Measurements from ENCODE around the gene UBE2O.
"Not testable (repeated sequence)": the region's sequence is repeated elsewhere in the genome, so short reads cannot be mapped to it uniquely, and the experiment has no call there.

The UBE2O gene

DNA sequence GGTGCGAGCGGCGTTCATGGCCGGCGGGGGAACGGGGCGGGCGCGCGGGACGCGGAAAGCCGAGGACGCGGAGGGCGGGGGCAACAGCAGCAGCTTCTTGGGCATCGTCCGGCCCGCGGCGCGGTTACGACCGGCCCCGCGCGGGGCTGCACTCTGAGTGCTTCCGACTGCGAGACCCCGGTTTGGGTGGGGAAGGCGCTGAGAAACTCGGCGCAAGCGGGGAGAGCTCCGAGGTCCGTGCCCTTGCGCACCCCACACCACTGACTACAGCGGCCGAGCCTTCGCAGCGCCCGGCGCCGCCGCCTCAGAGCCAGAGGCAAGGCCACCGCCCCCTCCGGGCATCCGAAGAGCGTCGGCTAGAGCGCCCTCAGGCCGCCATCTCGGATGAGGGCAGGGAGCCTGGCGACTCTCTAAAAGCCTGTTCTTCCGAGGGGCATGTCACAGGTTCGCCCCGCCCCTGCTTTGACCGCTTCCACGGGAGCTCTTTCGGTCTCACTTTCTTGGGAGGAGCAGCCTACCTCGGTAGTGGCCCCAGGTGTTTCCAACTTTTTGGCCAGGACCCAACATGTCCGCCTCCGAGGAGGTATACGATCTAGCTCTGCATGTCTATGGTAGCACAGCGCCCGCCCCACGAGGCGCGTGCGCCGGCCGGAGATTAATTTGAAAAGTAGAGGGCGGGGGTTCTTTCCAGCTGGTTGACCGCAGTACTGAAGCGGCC lies 99.2 kb downstream of the UBE2O start, which contains the start of gene PRPSAP1:
TSS of gene PRPSAP1 (minus strand) at position 318 of the 718 bp plus-strand sequence. CDS start at position 105, 213 bp downstream.
- peak within 1 kb of the TSS; percentile 85 for H3K27ac ChIP-seq
- TF ChIP-seq ZFX (IDR thresholded peaks at IDR 0.05) = peak; percentile 74
- TF ChIP-seq, protein P1, sequence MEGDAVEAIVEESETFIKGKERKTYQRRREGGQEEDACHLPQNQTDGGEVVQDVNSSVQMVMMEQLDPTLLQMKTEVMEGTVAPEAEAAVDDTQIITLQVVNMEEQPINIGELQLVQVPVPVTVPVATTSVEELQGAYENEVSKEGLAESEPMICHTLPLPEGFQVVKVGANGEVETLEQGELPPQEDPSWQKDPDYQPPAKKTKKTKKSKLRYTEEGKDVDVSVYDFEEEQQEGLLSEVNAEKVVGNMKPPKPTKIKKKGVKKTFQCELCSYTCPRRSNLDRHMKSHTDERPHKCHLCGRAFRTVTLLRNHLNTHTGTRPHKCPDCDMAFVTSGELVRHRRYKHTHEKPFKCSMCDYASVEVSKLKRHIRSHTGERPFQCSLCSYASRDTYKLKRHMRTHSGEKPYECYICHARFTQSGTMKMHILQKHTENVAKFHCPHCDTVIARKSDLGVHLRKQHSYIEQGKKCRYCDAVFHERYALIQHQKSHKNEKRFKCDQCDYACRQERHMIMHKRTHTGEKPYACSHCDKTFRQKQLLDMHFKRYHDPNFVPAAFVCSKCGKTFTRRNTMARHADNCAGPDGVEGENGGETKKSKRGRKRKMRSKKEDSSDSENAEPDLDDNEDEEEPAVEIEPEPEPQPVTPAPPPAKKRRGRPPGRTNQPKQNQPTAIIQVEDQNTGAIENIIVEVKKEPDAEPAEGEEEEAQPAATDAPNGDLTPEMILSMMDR (conservative IDR thresholded peaks at IDR 0.05) = no peak

DNA sequence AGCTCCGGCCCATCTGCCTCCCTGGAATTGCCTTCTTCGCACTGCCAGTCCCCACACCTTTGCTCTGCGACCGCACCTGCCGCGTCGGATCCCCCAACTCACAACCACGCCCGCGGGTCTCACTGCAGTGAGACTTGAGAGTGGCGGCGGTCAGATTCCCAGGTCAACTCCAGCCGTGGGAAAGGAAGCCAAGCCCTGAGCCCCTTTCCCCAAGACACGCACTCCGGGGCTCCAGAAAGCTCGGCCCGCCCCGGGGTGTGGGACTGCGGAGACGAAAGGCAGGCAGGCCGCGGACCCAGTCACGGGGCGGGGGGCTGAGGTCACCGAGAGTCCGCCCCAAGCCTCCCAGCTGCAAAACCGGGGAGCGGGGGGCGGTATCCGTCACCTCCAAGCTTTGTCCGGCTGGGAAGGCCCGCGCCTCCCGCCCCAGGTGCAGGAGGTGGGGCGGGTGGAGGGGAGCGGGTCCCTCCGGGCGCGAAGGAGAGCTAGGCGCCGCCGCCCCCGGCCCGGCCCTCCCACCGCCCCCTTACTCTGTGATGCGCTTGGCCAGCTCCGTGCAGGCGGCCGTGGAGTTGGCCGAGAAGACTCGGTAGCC lies 99.9 kb downstream of the UBE2O start:
- peak; percentile 75; the same call in 1 of the 2 replicates for TF ChIP-seq ZFX (IDR thresholded peaks at IDR 0.05)
- TF ChIP-seq, protein P1 (conservative IDR thresholded peaks at IDR 0.05) = no peak

DNA sequence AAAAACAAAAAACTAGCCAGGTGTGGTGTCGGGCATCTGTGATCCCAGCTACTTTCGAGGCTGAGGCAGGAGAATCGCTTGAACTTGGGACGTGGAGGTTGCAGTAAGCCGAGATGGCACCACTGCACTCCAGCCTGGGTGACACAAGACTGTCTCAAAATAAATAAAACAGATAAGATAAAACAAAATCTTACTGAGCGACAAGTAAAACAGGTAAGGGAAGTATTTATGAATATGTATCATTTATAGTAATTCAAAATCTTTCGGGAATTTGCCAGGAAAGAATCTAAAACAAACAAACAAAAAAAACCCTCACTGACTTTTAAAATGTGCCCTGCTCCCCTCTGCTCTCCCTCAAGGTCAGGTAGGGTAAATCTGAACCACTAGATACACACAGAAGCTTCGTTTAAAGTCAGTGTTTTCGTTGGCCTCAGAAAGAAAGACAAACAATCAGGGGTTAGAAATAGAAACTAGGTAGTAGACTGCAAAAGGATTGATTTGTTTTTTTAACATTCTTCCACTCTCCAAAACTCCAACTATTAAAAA lies 101.4 kb downstream of the UBE2O start:
- no peak for TF ChIP-seq ZFX (IDR thresholded peaks at IDR 0.05)
- TF ChIP-seq, protein P1 (conservative IDR thresholded peaks at IDR 0.05) = no peak
- H3K27ac ChIP-seq = no peak overlapping the region; the same call in 1 of the 2 replicates

More for the DNA sequence above, 99.9 kb downstream of the UBE2O start:
- H3K27ac ChIP-seq = peak overlapping the region; percentile 85

DNA sequence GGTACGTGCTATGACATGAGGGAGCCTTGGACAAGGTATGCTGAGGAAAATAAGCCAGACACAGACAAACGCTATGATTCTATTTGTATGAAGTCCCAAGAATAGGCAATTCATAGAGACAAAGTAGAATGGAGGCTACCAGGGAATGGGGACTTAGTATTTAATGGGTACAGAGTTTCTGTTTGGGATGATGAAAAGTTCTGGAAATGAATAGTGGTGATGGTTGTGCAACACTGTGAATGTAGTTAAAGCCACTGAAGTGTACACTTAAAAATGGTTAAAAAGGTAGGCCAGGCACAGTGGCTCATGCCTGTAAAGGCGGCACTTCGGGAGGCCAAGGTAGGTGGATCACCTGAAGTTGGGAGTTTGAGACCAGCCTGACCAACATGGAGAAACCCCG lies 102.5 kb downstream of the UBE2O start:
- H3K27ac ChIP-seq = no peak overlapping the region
- TF ChIP-seq, protein P1 (conservative IDR thresholded peaks at IDR 0.05) = no peak
- no peak for TF ChIP-seq ZFX (IDR thresholded peaks at IDR 0.05)

DNA sequence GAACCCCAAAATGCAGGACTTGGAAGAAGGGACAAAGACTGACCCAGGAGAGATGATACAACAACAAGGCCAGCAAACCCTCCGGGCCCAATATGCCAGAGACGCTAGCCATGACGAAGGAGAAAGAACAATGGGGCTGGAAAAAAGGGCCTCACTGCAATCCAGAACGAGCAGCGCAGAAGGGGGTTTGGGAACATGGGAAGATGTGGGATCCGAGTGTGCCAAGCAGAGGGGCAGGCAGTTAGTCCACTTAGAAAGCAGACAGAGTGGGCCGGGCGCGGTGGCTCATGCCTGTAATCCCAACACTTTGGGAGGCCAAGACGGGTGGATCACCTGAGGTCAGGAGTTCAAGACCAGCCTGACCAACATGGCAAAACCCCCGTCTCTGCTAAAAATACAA lies 106.0 kb downstream of the UBE2O start:
- not testable (repeated sequence) for H3K27ac ChIP-seq

DNA sequence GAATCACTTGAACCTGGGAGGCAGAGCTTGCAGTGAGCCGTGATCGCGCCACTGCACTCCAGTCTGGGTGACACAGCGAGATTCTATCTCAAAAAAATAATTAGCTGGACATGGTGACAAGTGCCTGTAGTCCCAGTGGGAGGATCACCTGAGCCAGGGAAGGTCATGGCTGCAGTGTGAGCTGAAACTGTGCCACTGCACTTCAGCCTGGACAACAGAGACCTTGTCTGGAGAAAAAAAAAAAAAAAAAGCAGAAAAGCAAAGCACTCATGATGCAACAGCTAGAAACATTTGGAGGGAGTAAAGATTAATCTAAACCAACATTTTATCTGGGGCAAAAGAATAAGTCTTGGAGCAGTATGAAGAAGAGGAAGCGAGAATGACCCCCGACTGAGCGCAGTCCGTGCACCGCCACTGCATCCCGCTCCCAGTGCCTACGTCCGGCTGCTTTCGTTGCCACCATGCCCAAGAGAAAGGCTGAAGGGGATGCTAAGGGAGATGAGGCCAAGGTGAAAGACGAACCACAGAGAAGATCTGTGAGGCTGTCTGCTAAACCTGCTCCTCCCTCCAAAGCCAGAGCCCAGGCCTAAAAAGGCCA lies 107.5 kb downstream of the UBE2O start:
- TF ChIP-seq ZFX (IDR thresholded peaks at IDR 0.05) = no peak
- TF ChIP-seq, protein P1 (conservative IDR thresholded peaks at IDR 0.05) = no peak
- no peak overlapping the region for H3K27ac ChIP-seq

DNA sequence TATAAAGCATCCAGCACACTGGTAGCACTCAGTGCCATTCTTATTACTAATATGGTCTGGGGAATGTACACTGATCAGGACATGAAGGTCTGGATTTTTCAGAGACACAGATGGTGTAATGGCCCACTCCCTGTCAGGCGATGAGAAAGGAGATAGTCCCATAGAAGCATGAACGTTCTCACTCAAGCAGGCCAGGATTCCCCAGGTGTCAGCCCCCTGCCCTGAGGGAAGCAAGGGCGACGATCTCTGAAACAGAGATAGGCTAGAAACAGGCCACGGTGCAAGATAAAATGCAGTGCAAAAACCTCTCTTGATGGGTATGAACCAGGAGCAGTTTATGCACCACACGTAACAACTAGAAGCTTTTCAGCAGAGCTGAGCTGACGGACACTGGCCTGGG lies 109.8 kb downstream of the UBE2O start:
- TF ChIP-seq ZFX (IDR thresholded peaks at IDR 0.05) = no peak
- TF ChIP-seq, protein P1 (conservative IDR thresholded peaks at IDR 0.05) = no peak
- H3K27ac ChIP-seq = no peak overlapping the region

Measured in C4-2B (cell line).